HepG2 (cell line): Measurements from ENCODE around the gene CSPG5. TPM values are rescaled to one million over a fixed set of nuclear protein-coding genes. Genes with fewer than 3 reads are reported as not detected.

Source experiments
- ATAC-seq: fragments of 200-7000 bp; cut with Tn5 transposase; 3 replicates; pipeline ENCODE4 v1.9.1; 2020; ENCODE audit warnings: mild to moderate bottlenecking, moderate library complexity
- BruUV-seq: library from RNA; stranded (reverse); fragments of 400-500 nt; replicated peaks from 2 replicates; lab custom pipeline; 2021; lab: Mats Ljungman, UMichigan
- CTCF ChIA-PET: fragments of 300-600 bp; formaldehyde crosslinking; extraction: SDS; loops from one replicate; lab custom pipeline; 2021; ENCODE audit warnings: low total read pairs, inconsistent platforms, low intra/inter-chr PET ratio; lab: Yijun Ruan, JAX
- POLR2A ChIA-PET: fragments of 350-600 bp; sonication (Branson Sonifier 250); formaldehyde crosslinking; loops from one replicate; lab custom pipeline; 2020; ENCODE audit warnings: antibody characterized with exemption, inconsistent platforms; lab: Yijun Ruan, JAX
- DNase-seq: peaks from one replicate; pipeline ENCODE4 v3.0.0-alpha.2; 2015; ENCODE audit warnings: low spot score
- FAIRE-seq: peaks from 3 replicates; lab custom pipeline; 2011; peaks lifted over from hg19 to GRCh38; lab: Jason Lieb, UNC
- H2AFZ ChIP-seq: one replicate; pipeline ENCODE4 v1.6.1; 2011; ENCODE audit warnings: low read length, inconsistent platforms
- H3K27ac ChIP-seq: fragments of 300-600 bp; 3 replicates; pipeline ENCODE4 v1.8.0; 2011; ENCODE audit warnings: mixed run types, mild to moderate bottlenecking, mixed read lengths, low read length, inconsistent platforms; ENCODE audit not compliant: insufficient read depth; ENCODE audit errors: extremely low read length
- H3K27me3 ChIP-seq, 2 experiments: fragments of 200-600 bp in 1 of 2; 2 replicates in 1 of 2; 3 replicates in 1 of 2; pipeline versions ENCODE4 v1.6.0 to v1.8.0; 2011; ENCODE audit warnings: low read length in 2 of 2, mild to moderate bottlenecking in 2 of 2, moderate library complexity in 2 of 2, inconsistent platforms in 1 of 2; ENCODE audit not compliant: insufficient read depth in 2 of 2, control insufficient read depth in 1 of 2
- H3K36me3 ChIP-seq, 2 experiments: fragments of 200-600 bp in 1 of 2; replicated peaks in 1 of 2; 2 replicates in 1 of 2; 3 replicates in 1 of 2; pipeline versions ENCODE4 v1.5.1 to v1.8.0; 2011; ENCODE audit warnings: low read length in 2 of 2, inconsistent platforms in 1 of 2; ENCODE audit not compliant: insufficient read depth in 2 of 2, control insufficient read depth in 1 of 2
- H3K4me1 ChIP-seq: 2 replicates; pipeline ENCODE4 v1.5.1; 2012; ENCODE audit warnings: low read length, inconsistent platforms; ENCODE audit not compliant: insufficient read depth
- H3K4me2 ChIP-seq: 2 replicates; pipeline ENCODE4 v1.6.0; 2011; ENCODE audit warnings: low read depth, low read length, inconsistent platforms
- H3K4me3 ChIP-seq, 3 experiments: fragments of 200-600 bp in 1 of 3; sonication (generic), shearing (Covaris generic) in 1 of 3; replicated peaks in 1 of 3; 2 replicates each; pipeline ENCODE4 v1.5.1; 2011 to 2016; ENCODE audit warnings: low read length in 3 of 3, inconsistent platforms in 2 of 3, low read depth in 2 of 3, mild to moderate bottlenecking in 2 of 3, control low read depth in 1 of 3, mixed read lengths in 1 of 3; ENCODE audit not compliant: insufficient read depth in 1 of 3
- H3K79me2 ChIP-seq: one replicate; pipeline ENCODE4 v1.6.1; 2011; ENCODE audit warnings: low read length, inconsistent platforms; ENCODE audit not compliant: insufficient read depth
- H3K9ac ChIP-seq: 2 replicates; pipeline ENCODE4 v1.6.0; 2011; ENCODE audit warnings: mild to moderate bottlenecking, low read depth, low read length, inconsistent platforms; ENCODE audit not compliant: insufficient read depth
- H3K9me3 ChIP-seq: 2 replicates; pipeline ENCODE4 v1.5.1; 2012; ENCODE audit warnings: mild to moderate bottlenecking, low read length
- H4K20me1 ChIP-seq: 2 replicates; pipeline ENCODE4 v1.6.0; 2011; ENCODE audit warnings: inconsistent platforms, mild to moderate bottlenecking, low read length, moderate library complexity; ENCODE audit not compliant: insufficient read depth
- ATF4 ChIP-seq, 2 experiments: fragments of 450-650 bp in 1 of 2; sonication (generic) in 1 of 2; formaldehyde crosslinking; IDR thresholded peaks; 2 replicates each; pipeline versions ENCODE4 v1.5.0 to v1.8.0; 2020 to 2022; ENCODE audit warnings: mild to moderate bottlenecking in 1 of 2, missing genetic modification reagents in 1 of 2
- HINFP ChIP-seq: sonication (generic); formaldehyde crosslinking; IDR thresholded peaks from 2 replicates; pipeline ENCODE4 v1.4.0; 2020; ENCODE audit warnings: low read depth, mild to moderate bottlenecking, missing genetic modification reagents
- TCF7 ChIP-seq: sonication (generic); IDR thresholded peaks from 2 replicates; pipeline ENCODE4 v1.6.1; 2016; ENCODE audit warnings: antibody characterized with exemption, low read depth
- ZNF101 ChIP-seq: sonication (generic); formaldehyde crosslinking; IDR thresholded peaks from 2 replicates; pipeline ENCODE4 v1.4.0; 2020; ENCODE audit warnings: mild to moderate bottlenecking, low read depth, missing genetic modification reagents, borderline replicate concordance
- ZNF382 ChIP-seq: sonication (generic); formaldehyde crosslinking; IDR thresholded peaks from 2 replicates; pipeline ENCODE4 v1.5.0; 2020; ENCODE audit warnings: missing genetic modification reagents, mild to moderate bottlenecking, borderline replicate concordance
- ZNF639 ChIP-seq: conservative IDR thresholded peaks from 2 replicates; pipeline ENCODE4 v1.6.1; 2018; ENCODE audit warnings: missing genetic modification reagents
- WGBS: methylation state at CpG from one replicate; pipeline ENCODE4 v1.1.6; 2017; ENCODE audit warnings: low lambda C conversion rate; 5-methylcytosine and 5-hydroxymethylcytosine counted together
- in situ Hi-C: cut with HindIII; loops from 2 replicates; pipeline ENCODE4 v1.10.0; 2017; ENCODE audit warnings: low pct_unique_long_range_greater_than_20kb; ENCODE audit not compliant: extremely low pct_ligation_motif_present
- intact Hi-C: fragments of 100-400 bp; cut with micrococcal nuclease; formaldehyde crosslinking; loops from one replicate; pipeline ENCODE4 v1.10.0; 2022; ENCODE audit not compliant: unreplicated experiment
- polyA plus RNA-seq, 8 experiments: library from polyadenylated mRNA; depleted of rRNA in 3 of 8; stranded (reverse) in 7 of 8; unstranded in 1 of 8; fragments of >200 nt; fragmentation: Illumina TruSeq in 4 of 8; extraction: Trizol in 4 of 8; gene quantifications; 2 replicates each; pipeline versions ENCODE4 v1.2.1 to v1.2.3, GENCODE V29; 2011 to 2016; ENCODE audit warnings: low read depth in 4 of 8, missing spikeins in 1 of 8, mixed read lengths in 1 of 8; ENCODE audit not compliant: insufficient read depth in 1 of 8
- total RNA-seq, 5 experiments: library from RNA; depleted of rRNA; stranded (reverse); fragments of >200 nt; fragmentation: Illumina TruSeq; extraction: Trizol; gene quantifications; 2 replicates each; pipeline ENCODE4 v1.2.3, GENCODE V29; 2016; ENCODE audit warnings: low read depth in 1 of 5

Gene CSPG5
- total and polyA plus RNA-seq, 2 of the 13 experiments (the other 11 are each of a cell fraction or from before 2014, with no cell fraction given) = 0.07 to 0.15 TPM

GRCh38 chr3:47541583-47542108 is 37.0 kb downstream of the CSPG5 start:
- no peaks in the 10 kb centered on the region for H3K9me3 ChIP-seq
- ChIA-PET CTCF (no interaction called here), POLR2A (no interaction called here)
- ATAC-seq = no peak; the same call in 2 of the 3 replicates
- no peaks in the 10 kb centered on the region for H3K36me3 ChIP-seq
- in situ Hi-C loops (no loop called here), intact Hi-C loops (no loop called here)
- H3K4me1 ChIP-seq = peaks cover 34% of the 10 kb centered on the region
- H2AFZ ChIP-seq = no peak overlapping the region
- 29% methylated on average over 6 of the region's 6 CpGs for WGBS
- H3K9ac ChIP-seq = no peak overlapping the region
- no peaks in the 10 kb centered on the region for H3K79me2 ChIP-seq
- DNase-seq = no peak
- H4K20me1 ChIP-seq = no peaks in the 10 kb centered on the region
- TF ChIP-seq ZNF101 (CRISPR knock-in tag) = no peak
- no peak for TF ChIP-seq HINFP (CRISPR knock-in tag)
- no peak for TF ChIP-seq TCF7
- TF ChIP-seq ATF4 (CRISPR knock-in tag; IDR thresholded peaks at IDR 0.05) = peak in 1 of 2 experiments; percentile 81; a peak in 2 of 4 replicates
- no peak for TF ChIP-seq ZNF639 (CRISPR knock-in tag)
- no peak for TF ChIP-seq ZNF382 (CRISPR knock-in tag)
- no TSS peak for BruUV-seq
- FAIRE-seq = no peak
- H3K4me3 ChIP-seq = 0 out of 6 replicates have a peak overlapping the region, but pooled peaks of 1 of the 3 experiments have one; percentile 55
- peaks cover 4 to 6% of the 10 kb centered on the region in 2 experiments; a peak in 4 of 5 replicates for H3K27me3 ChIP-seq
- H3K27ac ChIP-seq = no peak overlapping the region
- H3K4me2 ChIP-seq = peak overlapping the region; percentile 75
